GM18507 (cell line): ENCODE data around the gene CCL19.

Experiments
- DNase-seq: peaks from one replicate; pipeline ENCODE4 v3.0.0; 2011; ENCODE audit warnings: low read depth; ENCODE audit not compliant: insufficient read length; ENCODE audit errors: extremely low spot score
- FAIRE-seq: peaks from 2 replicates; lab custom pipeline; 2011; peaks lifted over from hg19 to GRCh38; lab: Jason Lieb, UNC

The CCL19 gene

DNA sequence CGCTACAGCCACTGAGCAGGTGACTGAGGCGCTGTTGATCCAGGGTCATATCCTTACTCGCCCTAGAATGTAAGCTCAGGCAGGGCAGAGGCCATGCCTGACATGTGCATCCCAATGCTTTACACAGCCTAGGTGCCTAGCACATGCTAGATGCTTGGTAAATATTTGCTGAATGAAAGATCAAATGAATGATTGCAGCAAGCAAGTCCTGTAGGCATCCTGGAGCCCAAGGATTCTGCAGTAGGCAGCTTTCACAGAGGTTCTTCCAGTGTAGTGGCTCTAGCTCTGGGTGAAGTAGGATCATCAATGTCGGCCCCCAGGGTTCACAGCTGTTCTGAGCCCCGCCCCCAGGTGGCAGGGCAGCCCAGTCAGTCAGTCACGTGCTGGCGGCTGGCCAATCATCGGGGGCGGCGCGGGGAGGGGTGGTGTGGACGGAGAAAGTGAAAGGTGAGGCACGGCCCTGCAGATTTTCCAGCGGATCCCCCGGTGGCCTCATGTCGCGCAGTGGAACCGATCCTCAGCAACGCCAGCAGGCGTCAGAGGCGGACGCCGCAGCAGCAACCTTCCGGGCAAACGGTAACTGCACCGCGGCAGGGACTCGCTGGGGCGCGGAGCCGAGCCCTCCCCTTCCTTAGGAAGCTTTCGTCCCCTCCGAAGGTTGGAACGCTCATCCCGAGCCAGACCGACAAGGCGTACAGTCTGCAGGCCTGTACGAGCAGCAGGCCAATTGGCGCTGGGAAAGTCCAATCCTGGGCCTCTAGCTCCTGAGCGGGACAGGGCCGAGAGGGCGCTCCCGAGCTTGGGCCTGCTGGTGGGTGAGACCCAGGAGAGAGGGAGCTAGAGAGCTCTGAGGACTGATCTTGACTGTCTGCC lies 44.6 kb downstream of the CCL19 start, which contains the start of gene GALT:
Gene GALT, plus strand, starts transcription at position 465 of the 873 bp plus-strand sequence. Its CDS starts 30 bp downstream, at position 495.
- FAIRE-seq (peak; percentile 97), DNase-seq (peak; percentile 94)

DNA sequence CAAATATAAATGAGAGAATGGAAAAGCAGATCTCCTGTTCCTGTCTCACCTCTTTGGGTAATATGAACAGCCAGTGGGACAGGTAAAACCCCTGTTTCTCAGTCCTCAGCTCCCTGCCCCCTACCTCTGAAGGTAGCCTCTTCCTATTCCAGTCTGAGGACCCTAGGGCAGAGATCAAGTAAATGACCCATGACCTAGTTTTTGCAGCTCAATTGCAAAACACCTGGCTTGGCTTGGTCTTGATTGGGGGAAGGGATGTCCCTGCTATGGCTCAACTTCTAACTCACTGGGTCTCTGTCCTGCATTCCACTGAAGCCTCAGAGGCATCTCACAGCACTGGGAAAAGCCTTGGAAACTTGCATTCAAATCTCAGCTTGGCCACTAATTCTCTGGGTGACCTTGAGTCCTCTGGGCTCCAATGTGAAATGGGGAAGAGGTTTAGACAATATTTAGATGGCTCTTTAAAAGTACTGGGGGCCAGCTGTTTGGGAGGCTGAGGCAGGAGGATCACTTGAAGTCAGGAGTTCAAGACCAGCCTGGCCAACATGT lies 46.2 kb downstream of the CCL19 start:
- FAIRE-seq (no peak), DNase-seq (no peak)

DNA sequence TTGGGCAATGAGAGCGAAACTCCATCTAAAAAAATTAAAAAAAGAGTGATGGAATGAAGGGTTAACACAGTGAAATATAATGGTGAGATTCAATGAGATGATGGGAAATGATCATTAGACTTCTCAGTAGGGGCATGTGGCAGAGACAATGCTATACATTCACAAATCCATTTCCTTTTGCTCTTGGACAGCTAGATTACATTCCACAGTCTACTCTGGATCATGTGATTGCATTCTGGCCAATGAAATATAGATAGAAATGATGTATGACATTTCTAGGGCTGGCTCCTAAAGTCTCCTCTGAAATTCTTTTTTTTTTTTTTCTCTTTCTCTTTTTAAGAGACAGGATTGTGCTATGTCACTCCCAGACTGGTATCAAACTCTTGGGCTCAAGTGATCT lies 48.4 kb downstream of the CCL19 start:
- DNase-seq: no peak
- no peak for FAIRE-seq
